Posterior cingulate gyrus (tissue), 11 donors: ENCODE measurements around the gene BCDIN3D.

Experiments used
- DNase-seq, 10 donors: peaks; one replicate each; pipeline versions ENCODE4 v3.0.0 to v3.0.0-alpha.2; 2020 to 2021; ENCODE audit warnings: mixed read lengths in 3 of 10
- intact Hi-C: fragments of 100-400 bp; cut with DNase I; formaldehyde crosslinking; loops from one replicate; pipeline ENCODE4 v1.15.1; 2023

The BCDIN3D gene

GRCh38 chr12:49803693-49804450 lies 39.0 kb downstream of the BCDIN3D start:
- peak in 1 of 10 donors; percentile 42 for DNase-seq
- intact Hi-C loops = no loop called here

- intact Hi-C loops = no loop called here
- peak in 1 of 10 donors; percentile 78 for DNase-seq
These were observed 41.5 kb downstream of the BCDIN3D start for GRCh38 chr12:49801141-49802063.

- intact Hi-C loops = no loop called here
- peak in 1 of 10 donors; percentile 51 for DNase-seq
These were observed 42.3 kb downstream of the BCDIN3D start for GRCh38 chr12:49800421-49801140.

- peak in 1 of 10 donors; percentile 12 for DNase-seq
These were observed 44.0 kb downstream of the BCDIN3D start for GRCh38 chr12:49798934-49799333.

GRCh38 chr12:49798248-49798647 lies 44.7 kb downstream of the BCDIN3D start:
- intact Hi-C loops = no loop called here

More at GRCh38 chr12:49798934-49799333, 44.0 kb downstream of the BCDIN3D start:
- intact Hi-C loops = no loop called here

GRCh38 chr12:49797449-49797776 lies 45.5 kb downstream of the BCDIN3D start:
- no peak for DNase-seq
- intact Hi-C loops = no loop called here

More at GRCh38 chr12:49798248-49798647, 44.7 kb downstream of the BCDIN3D start:
- DNase-seq = peak in 1 of 10 donors; percentile 52

GRCh38 chr12:49796606-49797448 lies 46.1 kb downstream of the BCDIN3D start:
- peak in 1 of 10 donors; percentile 81 for DNase-seq
- intact Hi-C loops = no loop called here

- intact Hi-C loops = no loop called here
- DNase-seq = peak in 1 of 10 donors; percentile 72
These were observed 46.8 kb downstream of the BCDIN3D start for GRCh38 chr12:49796155-49796554.

GRCh38 chr12:49795654-49796105 lies 47.2 kb downstream of the BCDIN3D start:
- no peak for DNase-seq

GRCh38 chr12:49794811-49795653 lies 47.9 kb downstream of the BCDIN3D start:
- peak in 1 of 10 donors; percentile 84 for DNase-seq
- intact Hi-C loops = no loop called here

More at GRCh38 chr12:49795654-49796105, 47.2 kb downstream of the BCDIN3D start:
- intact Hi-C loops = no loop called here

- no peak for DNase-seq
- intact Hi-C loops = no loop called here
These were observed 48.9 kb downstream of the BCDIN3D start for GRCh38 chr12:49794021-49794420.

- intact Hi-C loops = no loop called here
- DNase-seq = peak in 1 of 10 donors; percentile 34
These were observed 49.3 kb downstream of the BCDIN3D start for GRCh38 chr12:49793620-49794019.

- intact Hi-C loops = no loop called here
- peak in 1 of 10 donors; percentile 55 for DNase-seq
These were observed 49.8 kb downstream of the BCDIN3D start for GRCh38 chr12:49792976-49793580.

GRCh38 chr12:49792181-49792970 lies 50.5 kb downstream of the BCDIN3D start:
- DNase-seq = peak in 2 of 10 donors; percentile 15 to 68
- intact Hi-C loops = no loop called here

GRCh38 chr12:49791700-49792099 lies 51.2 kb downstream of the BCDIN3D start:
- peak in 2 of 10 donors; percentile 48 to 74 for DNase-seq
- intact Hi-C loops = no loop called here

- intact Hi-C loops = no loop called here
- peak in 1 of 10 donors; percentile 57 for DNase-seq
These were observed 52.0 kb downstream of the BCDIN3D start for GRCh38 chr12:49790741-49791555.
